Measurements from ENCODE around the gene SESTD1. TPM values are rescaled to one million over a fixed set of nuclear protein-coding genes. Genes with fewer than 3 reads are reported as not detected.

The SESTD1 gene
- total RNA-seq, 2 experiments from 2014 or later: 3.2 to 21.4 TPM

DNA sequence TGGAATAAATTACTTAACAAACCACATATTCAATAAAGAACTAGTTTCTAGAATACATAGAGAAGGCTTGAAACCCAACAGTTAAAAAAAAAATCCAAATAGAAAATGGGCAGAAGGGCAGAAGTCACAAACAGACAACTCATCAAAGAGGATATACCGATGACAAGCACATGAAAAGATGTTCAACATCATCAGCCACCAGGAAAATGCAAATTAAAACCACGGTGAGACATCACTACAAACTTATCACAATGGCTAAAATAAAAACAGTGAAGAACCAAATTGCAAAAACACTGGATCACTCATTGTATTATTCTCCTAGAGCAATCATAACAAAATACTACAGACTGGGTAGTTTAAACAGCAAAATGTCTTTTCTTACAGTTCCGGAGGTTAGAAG lies 14.5 kb downstream of the SESTD1 start:
- H3K4me2 ChIP-seq (ENCODE audit: low read length): peak overlapping the region; percentile 30; the same call in 1 of the 2 replicates
- H3K4me3 ChIP-seq (ENCODE audit: low read depth, low read length, poor library complexity, severe bottlenecking): no peak overlapping the region
- no peak for DNase-seq (ENCODE audit: low spot score)
- peaks cover 4% of the 10 kb centered on the region; the same call in 1 of the 2 replicates for H3K79me2 ChIP-seq (ENCODE audit: insufficient read depth, low read depth, low read length)
- H3K9me3 ChIP-seq (ENCODE audit: low read length): no peaks in the 10 kb centered on the region; the same call in 1 of the 2 replicates
- CTCF ChIA-PET (ENCODE audit: unreplicated experiment): no interaction called here
- H3K27ac ChIP-seq (ENCODE audit: low read depth, low read length, poor library complexity, severe bottlenecking): no peak overlapping the region
- no peaks in the 10 kb centered on the region for H3K9me2 ChIP-seq (ENCODE audit: insufficient read depth, low read length)
- intact Hi-C loops (cut with micrococcal nuclease; ENCODE audit: unreplicated experiment): no loop called here
- TF ChIP-seq, protein P1, sequence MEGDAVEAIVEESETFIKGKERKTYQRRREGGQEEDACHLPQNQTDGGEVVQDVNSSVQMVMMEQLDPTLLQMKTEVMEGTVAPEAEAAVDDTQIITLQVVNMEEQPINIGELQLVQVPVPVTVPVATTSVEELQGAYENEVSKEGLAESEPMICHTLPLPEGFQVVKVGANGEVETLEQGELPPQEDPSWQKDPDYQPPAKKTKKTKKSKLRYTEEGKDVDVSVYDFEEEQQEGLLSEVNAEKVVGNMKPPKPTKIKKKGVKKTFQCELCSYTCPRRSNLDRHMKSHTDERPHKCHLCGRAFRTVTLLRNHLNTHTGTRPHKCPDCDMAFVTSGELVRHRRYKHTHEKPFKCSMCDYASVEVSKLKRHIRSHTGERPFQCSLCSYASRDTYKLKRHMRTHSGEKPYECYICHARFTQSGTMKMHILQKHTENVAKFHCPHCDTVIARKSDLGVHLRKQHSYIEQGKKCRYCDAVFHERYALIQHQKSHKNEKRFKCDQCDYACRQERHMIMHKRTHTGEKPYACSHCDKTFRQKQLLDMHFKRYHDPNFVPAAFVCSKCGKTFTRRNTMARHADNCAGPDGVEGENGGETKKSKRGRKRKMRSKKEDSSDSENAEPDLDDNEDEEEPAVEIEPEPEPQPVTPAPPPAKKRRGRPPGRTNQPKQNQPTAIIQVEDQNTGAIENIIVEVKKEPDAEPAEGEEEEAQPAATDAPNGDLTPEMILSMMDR (conservative IDR thresholded peaks at IDR 0.05; ENCODE audit: low read length): no peak
- TF ChIP-seq EZH2phosphoT487 (IDR thresholded peaks at IDR 0.05; ENCODE audit: borderline replicate concordance, low read depth, low read length): no peak
- no peak overlapping the region; the same call in 1 of the 2 replicates for H2AFZ ChIP-seq (ENCODE audit: low read length)
- no peaks in the 10 kb centered on the region for H4K20me1 ChIP-seq (ENCODE audit: insufficient read depth, low read length)
- peaks cover 36% of the 10 kb centered on the region for H3K4me1 ChIP-seq (ENCODE audit: insufficient read depth, low read length, poor library complexity, severe bottlenecking)
- H3K36me3 ChIP-seq (ENCODE audit: insufficient read depth, low read length): no peaks in the 10 kb centered on the region
- POLR2A ChIA-PET: interaction anchor here (0.6 to 1.5 kb wide), 5 partner anchors 8 to 858 kb away, joined by 3 to 5 read pairs (median 4); no protein-coding TSS in a partner anchor
- BruUV-seq (replicated peaks): no TSS peak

DNA sequence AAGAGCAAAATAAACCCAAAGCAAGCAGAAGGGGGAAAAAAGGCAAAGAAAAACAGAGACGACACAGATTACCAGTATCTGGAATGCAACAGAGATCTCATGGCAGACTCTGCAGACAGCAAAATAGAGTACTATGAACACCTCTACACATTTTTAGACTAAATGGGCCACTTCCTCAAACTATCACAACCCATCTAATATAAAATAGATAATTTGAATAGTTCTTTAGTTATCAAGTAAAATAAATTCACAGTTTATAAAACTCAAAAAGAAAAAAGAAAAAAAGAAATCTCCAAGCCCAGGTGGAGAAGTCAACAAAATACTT lies 16.6 kb downstream of the SESTD1 start:
- intact Hi-C loops (cut with micrococcal nuclease; ENCODE audit: unreplicated experiment): no loop called here

More for the DNA sequence above, 16.6 kb downstream of the SESTD1 start:
- Histone ChIP-seq H3K79me2 (ENCODE audit: insufficient read depth, low read depth, low read length) (peaks cover 4% of the 10 kb centered on the region; the same call in 1 of the 2 replicates), H3K9me3 (ENCODE audit: low read length) (no peaks in the 10 kb centered on the region; the same call in 1 of the 2 replicates), H4K20me1 (ENCODE audit: insufficient read depth, low read length) (no peaks in the 10 kb centered on the region), H3K4me2 (ENCODE audit: low read length) (peak overlapping the region; percentile 42; the same call in 1 of the 2 replicates), H3K4me1 (ENCODE audit: insufficient read depth, low read length, poor library complexity, severe bottlenecking) (peaks cover 33% of the 10 kb centered on the region), H3K27ac (ENCODE audit: low read depth, low read length, poor library complexity, severe bottlenecking) (no peak overlapping the region), H3K4me3 (ENCODE audit: low read depth, low read length, poor library complexity, severe bottlenecking) (no peak overlapping the region), H2AFZ (ENCODE audit: low read length) (peak overlapping the region; percentile 60; the same call in 1 of the 2 replicates), H3K36me3 (ENCODE audit: insufficient read depth, low read length) (no peaks in the 10 kb centered on the region), H3K9me2 (ENCODE audit: insufficient read depth, low read length) (no peaks in the 10 kb centered on the region)
- BruUV-seq (replicated peaks): no TSS peak
- no peak for DNase-seq (ENCODE audit: low spot score)
- ChIA-PET POLR2A (interaction anchor here (0.7 kb wide), 1 partner anchor 198 kb away, joined by 3 read pairs; the partner anchor contains the start of gene CCDC141), CTCF (ENCODE audit: unreplicated experiment) (no interaction called here)
- TF ChIP-seq, protein P1 (conservative IDR thresholded peaks at IDR 0.05; ENCODE audit: low read length): no peak
- no peak for TF ChIP-seq EZH2phosphoT487 (IDR thresholded peaks at IDR 0.05; ENCODE audit: borderline replicate concordance, low read depth, low read length)
